H9 (cell line): ENCODE data around the gene SLC30A1. TPM values are rescaled to one million over a fixed set of nuclear protein-coding genes. Genes with fewer than 3 reads are reported as not detected.

Experiments used
- DNase-seq: peaks from one replicate; pipeline ENCODE4 v3.0.0-alpha.2; 2017
- H2AFZ ChIP-seq: one replicate; pipeline ENCODE4 v1.6.1; 2013; ENCODE audit warnings: mild to moderate bottlenecking, low read length, control low read depth, moderate library complexity
- H2AK5ac ChIP-seq: 2 replicates; pipeline ENCODE4 v1.6.1; 2013; ENCODE audit warnings: low read length, control low read depth, mixed read lengths; ENCODE audit not compliant: insufficient read length
- H2BK120ac ChIP-seq: one replicate; pipeline ENCODE4 v1.6.1; 2013; ENCODE audit warnings: low read depth, mild to moderate bottlenecking, low read length, control low read depth, inconsistent platforms; ENCODE audit not compliant: poor library complexity, severe bottlenecking
- H2BK12ac ChIP-seq: 2 replicates; pipeline ENCODE4 v1.6.1; 2013; ENCODE audit warnings: low read length, control low read depth, mixed read lengths, low read depth; ENCODE audit not compliant: insufficient read length
- H2BK15ac ChIP-seq: 2 replicates; pipeline ENCODE4 v1.6.1; 2013; ENCODE audit warnings: low read depth, low read length, control low read depth
- H2BK20ac ChIP-seq: one replicate; pipeline ENCODE4 v1.6.1; 2013; ENCODE audit warnings: low read depth, mild to moderate bottlenecking, low read length, control low read depth, inconsistent platforms; ENCODE audit not compliant: poor library complexity, severe bottlenecking
- H2BK5ac ChIP-seq: 2 replicates; pipeline ENCODE4 v1.6.1; 2013; ENCODE audit warnings: low read length, control low read depth, mixed read lengths; ENCODE audit not compliant: insufficient read length
- H3K14ac ChIP-seq: 2 replicates; pipeline ENCODE4 v1.6.1; 2013; ENCODE audit warnings: low read length, control low read depth; ENCODE audit not compliant: insufficient read depth
- H3K18ac ChIP-seq: 2 replicates; pipeline ENCODE4 v1.6.1; 2013; ENCODE audit warnings: low read depth, mild to moderate bottlenecking, mixed read lengths, low read length, control low read depth; ENCODE audit not compliant: insufficient read length
- H3K23ac ChIP-seq: 2 replicates; pipeline ENCODE4 v1.6.1; 2013; ENCODE audit warnings: low read length, control low read depth, mixed read lengths, low read depth; ENCODE audit not compliant: insufficient read length
- H3K23me2 ChIP-seq: 2 replicates; pipeline ENCODE4 v1.6.1; 2013; ENCODE audit warnings: low read depth, mild to moderate bottlenecking, mixed read lengths, low read length, control low read depth; ENCODE audit not compliant: insufficient read length, poor library complexity, severe bottlenecking
- H3K27ac ChIP-seq: 2 replicates; pipeline ENCODE4 v1.5.1; 2013; ENCODE audit warnings: low read length, control low read depth, mixed read lengths, low read depth; ENCODE audit not compliant: insufficient read length
- H3K27me3 ChIP-seq: 2 replicates; pipeline ENCODE4 v1.6.1; 2013; ENCODE audit warnings: low read length, control low read depth, inconsistent platforms; ENCODE audit not compliant: insufficient read depth
- H3K4ac ChIP-seq: 2 replicates; pipeline ENCODE4 v1.6.1; 2013; ENCODE audit warnings: low read depth, mild to moderate bottlenecking, control low read depth, inconsistent platforms, low read length, moderate library complexity
- H3K4me1 ChIP-seq: 2 replicates; pipeline ENCODE4 v1.6.1; 2013; ENCODE audit warnings: low read length, control low read depth, inconsistent platforms; ENCODE audit not compliant: insufficient read depth
- H3K4me2 ChIP-seq: 2 replicates; pipeline ENCODE4 v1.6.1; 2013; ENCODE audit warnings: low read length, control low read depth, mixed read lengths; ENCODE audit not compliant: insufficient read length, insufficient read depth
- H3K56ac ChIP-seq: 2 replicates; pipeline ENCODE4 v1.6.1; 2013; ENCODE audit warnings: low read depth, mild to moderate bottlenecking, mixed read lengths, low read length, control low read depth; ENCODE audit not compliant: insufficient read length
- H3K79me1 ChIP-seq: 2 replicates; pipeline ENCODE4 v1.6.1; 2013; ENCODE audit warnings: low read depth, mild to moderate bottlenecking, moderate library complexity, low read length, control low read depth, inconsistent platforms; ENCODE audit not compliant: insufficient read depth, poor library complexity, severe bottlenecking
- H3K79me2 ChIP-seq: 2 replicates; pipeline ENCODE4 v1.6.1; 2013; ENCODE audit warnings: low read length, control low read depth, inconsistent platforms; ENCODE audit not compliant: insufficient read depth
- H3K9ac ChIP-seq: 2 replicates; pipeline ENCODE4 v1.6.1; 2013; ENCODE audit warnings: low read length, control low read depth, mixed read lengths; ENCODE audit not compliant: insufficient read length; ENCODE audit errors: extremely low read depth
- H3K9me3 ChIP-seq: one replicate; pipeline ENCODE4 v1.6.1; 2013; ENCODE audit warnings: low read depth, low read length, inconsistent platforms; ENCODE audit not compliant: control insufficient read depth
- H3T11ph ChIP-seq: one replicate; pipeline ENCODE4 v1.6.1; 2013; ENCODE audit warnings: mild to moderate bottlenecking, low read length, control low read depth, inconsistent platforms
- H4K20me1 ChIP-seq: one replicate; pipeline ENCODE4 v1.6.1; 2013; ENCODE audit not compliant: control insufficient read depth, insufficient read length, insufficient read depth
- H4K5ac ChIP-seq: 2 replicates; pipeline ENCODE4 v1.6.1; 2013; ENCODE audit warnings: low read depth, mild to moderate bottlenecking, mixed read lengths, low read length, control low read depth; ENCODE audit not compliant: insufficient read length
- H4K8ac ChIP-seq: replicated peaks from 2 replicates; pipeline ENCODE4 v1.6.1; 2013; ENCODE audit warnings: low read length, control low read depth, mixed read lengths, low read depth; ENCODE audit not compliant: insufficient read length
- H4K91ac ChIP-seq: 2 replicates; pipeline ENCODE4 v1.6.1; 2013; ENCODE audit warnings: low read depth, mild to moderate bottlenecking, moderate library complexity, mixed read lengths, low read length, control low read depth; ENCODE audit not compliant: insufficient read length
- H3K27ac Mint-ChIP-seq, 3 experiments: 2 replicates in 2 of 3; 3 replicates in 1 of 3; pipeline ENCODE4 v1.8.0; 2020 to 2021; ENCODE audit warnings: mixed read lengths in 3 of 3, mild to moderate bottlenecking in 1 of 3, moderate library complexity in 1 of 3
- H3K27me3 Mint-ChIP-seq: 2 replicates; pipeline ENCODE4 v1.8.0; 2021; ENCODE audit warnings: low read depth, mild to moderate bottlenecking, moderate library complexity, mixed read lengths
- H3K36me3 Mint-ChIP-seq, 3 experiments: 2 replicates in 2 of 3; 3 replicates in 1 of 3; pipeline ENCODE4 v1.8.0; 2020 to 2021; ENCODE audit warnings: low read depth in 3 of 3, mixed read lengths in 3 of 3; ENCODE audit not compliant: insufficient read depth in 1 of 3
- H3K4me1 Mint-ChIP-seq, 2 experiments: 2 replicates each; pipeline ENCODE4 v1.8.0; 2020; ENCODE audit warnings: mixed read lengths in 2 of 2
- H3K4me3 Mint-ChIP-seq, 2 experiments: 2 replicates in 1 of 2; 3 replicates in 1 of 2; pipeline ENCODE4 v1.8.0; 2020 to 2021; ENCODE audit warnings: mild to moderate bottlenecking in 2 of 2, mixed read lengths in 2 of 2, moderate library complexity in 1 of 2
- H3K9me3 Mint-ChIP-seq, 2 experiments: 2 replicates in 1 of 2; 3 replicates in 1 of 2; pipeline ENCODE4 v1.8.0; 2020; ENCODE audit warnings: mild to moderate bottlenecking in 2 of 2, mixed read lengths in 2 of 2, moderate library complexity in 1 of 2
- CTCF ChIP-seq: fragments of 200-600 bp; sonication (generic); conservative IDR thresholded peaks from 3 replicates; pipeline ENCODE4 v1.8.0; 2021; ENCODE audit warnings: antibody characterized with exemption, mild to moderate bottlenecking
- WGBS: extraction: QIAGEN DNeasy Blood & Tissue Kit; methylation state at CpG from one replicate; pipeline ENCODE4 v1.1.7; 2013; ENCODE audit warnings: missing lambda C conversion rate, low lambda C conversion rate, mixed read lengths; ENCODE audit not compliant: insufficient read length; ENCODE audit errors: extremely low coverage; 5-methylcytosine and 5-hydroxymethylcytosine counted together
- total RNA-seq: library from RNA; stranded (reverse); gene quantifications from 2 replicates; pipeline ENCODE4 v1.2.1, GENCODE V29; 2021

Gene SLC30A1
- total RNA-seq, 1 experiment from 2014 or later = 17.1 TPM

- H3K9me3 Mint-ChIP-seq = no peaks in the 10 kb centered on the region
- H3K79me1 ChIP-seq = no peaks in the 10 kb centered on the region
- no peak overlapping the region for H3K27ac Mint-ChIP-seq
- H2BK20ac ChIP-seq = no peak overlapping the region
- no peak overlapping the region for H3K4ac ChIP-seq
- no peak overlapping the region for H3K18ac ChIP-seq
- H3K23me2 ChIP-seq = no peaks in the 10 kb centered on the region
- H3K14ac ChIP-seq = no peak overlapping the region
- peaks cover 2% of the 10 kb centered on the region; the same call in 1 of the 2 replicates for H3K27me3 Mint-ChIP-seq
- no peak overlapping the region for H3K56ac ChIP-seq
- no peaks in the 10 kb centered on the region for H3K79me2 ChIP-seq
- DNase-seq = no peak
- H4K5ac ChIP-seq = no peak overlapping the region
- no peaks in the 10 kb centered on the region for H3K36me3 Mint-ChIP-seq
- no peak overlapping the region for H2AFZ ChIP-seq
- no peak overlapping the region for H2BK12ac ChIP-seq
- no peak overlapping the region for H4K91ac ChIP-seq
- H3K23ac ChIP-seq = no peak overlapping the region
- H3K4me1 Mint-ChIP-seq = peaks cover 0 to 17% of the 10 kb centered on the region in 2 experiments; a peak in 2 of 4 replicates
- H3K27me3 ChIP-seq = no peaks in the 10 kb centered on the region
- no peak overlapping the region for H2BK5ac ChIP-seq
- H3T11ph ChIP-seq = no peak overlapping the region
- no peak for TF ChIP-seq CTCF
- H3K9me3 ChIP-seq = no peaks in the 10 kb centered on the region
- H4K8ac ChIP-seq = no peak overlapping the region
- H3K4me3 Mint-ChIP-seq = no peak overlapping the region
- H3K9ac ChIP-seq = no peak overlapping the region
- no peak overlapping the region for H2BK120ac ChIP-seq
- H3K4me1 ChIP-seq = no peaks in the 10 kb centered on the region
- H4K20me1 ChIP-seq = no peaks in the 10 kb centered on the region
- no CpG with 5 or more reads among the region's 6 CpGs for WGBS
- no peak overlapping the region for H2BK15ac ChIP-seq
- H3K27ac ChIP-seq = no peak overlapping the region
- no peak overlapping the region for H2AK5ac ChIP-seq
- H3K4me2 ChIP-seq = no peak overlapping the region
Observed at GRCh38 chr1:211607754-211608473, 29.0 kb upstream of the SLC30A1 start.
